Islet precursor cell (in vitro differentiated cells): ENCODE measurements around the gene MEGF11.

Experiments used
- DNase-seq: peaks from one replicate; pipeline ENCODE4 v3.0.0-alpha.2; 2018

MEGF11 gene

GRCh38 chr15:66212563-66212921, 41.0 kb downstream of the MEGF11 start:
- DNase-seq = no peak

- no peak for DNase-seq
Observed at GRCh38 chr15:66211670-66212562, 41.6 kb downstream of the MEGF11 start.

DNA sequence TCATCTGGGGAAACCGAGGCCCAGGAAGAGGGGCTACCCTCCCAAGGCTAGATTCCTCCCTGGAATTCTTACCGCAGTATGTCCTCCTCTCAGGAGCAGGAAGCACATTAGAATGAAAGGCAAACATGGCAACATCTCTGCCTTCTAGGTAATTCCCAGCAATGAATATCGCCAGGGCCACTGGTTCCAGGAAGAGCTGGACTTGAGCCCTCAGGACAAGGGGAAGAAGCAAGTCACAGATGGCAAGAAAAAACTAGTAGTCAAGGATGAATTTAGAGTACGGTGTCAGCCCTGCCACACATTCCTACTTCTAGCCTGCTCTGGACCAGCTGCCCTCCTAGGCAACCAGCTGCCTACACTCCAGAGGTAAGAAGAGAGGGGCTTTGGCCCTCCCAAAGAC, 42.9 kb downstream of the MEGF11 start:
- no peak for DNase-seq

GRCh38 chr15:66198757-66199156, 54.8 kb downstream of the MEGF11 start:
- DNase-seq = peak; percentile 28

- peak; percentile 85 for DNase-seq
Observed at GRCh38 chr15:66196602-66197001, 56.9 kb downstream of the MEGF11 start.

DNA sequence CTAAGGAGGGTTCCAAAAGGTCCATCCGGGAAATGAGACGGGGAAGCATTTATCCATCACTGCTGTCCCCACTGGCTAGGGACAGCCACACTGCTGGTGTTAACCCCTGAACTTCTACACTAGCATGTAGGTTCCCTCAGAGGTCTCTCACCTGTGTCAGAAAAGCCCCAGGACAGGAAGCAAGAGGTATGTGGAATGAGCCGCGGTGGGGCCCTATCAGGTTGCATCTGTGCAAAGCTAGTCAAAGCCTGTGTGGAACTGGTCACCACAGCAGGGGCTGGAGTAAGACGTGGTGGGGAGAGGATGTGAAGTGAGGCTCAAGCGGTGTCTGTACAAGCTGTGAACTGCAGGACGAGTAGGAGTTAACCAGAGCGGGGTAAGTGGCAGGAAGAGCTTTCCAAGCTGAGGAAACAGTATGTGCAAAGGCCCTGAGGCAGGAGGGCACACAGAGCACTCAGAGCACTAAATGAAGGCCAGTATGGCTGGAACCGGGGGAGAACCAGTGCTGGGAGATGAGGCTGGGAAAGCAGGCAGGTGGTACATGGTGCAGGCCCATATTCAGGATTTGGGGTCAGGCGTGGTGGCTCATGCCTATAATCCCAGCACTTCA, 57.8 kb downstream of the MEGF11 start:
- DNase-seq = peak; percentile 66

DNA sequence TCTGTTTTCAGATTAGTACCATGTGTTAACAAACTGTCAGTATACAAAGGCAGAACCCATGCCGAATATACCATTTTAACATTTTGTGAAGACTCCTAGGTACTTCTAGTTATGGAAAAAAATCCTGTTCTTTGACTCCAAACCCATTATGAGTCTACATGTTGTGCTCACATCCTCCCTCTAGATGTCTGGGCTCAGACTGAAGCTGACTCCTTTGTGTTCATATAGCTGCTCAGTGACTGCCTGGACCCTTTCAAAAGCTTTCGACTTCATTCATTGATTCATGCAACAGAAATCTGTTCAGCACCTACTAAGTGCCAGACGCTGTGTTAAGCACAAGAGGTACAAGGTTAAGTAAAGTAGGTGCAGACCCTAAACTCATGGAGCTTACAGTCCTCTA, 60.5 kb downstream of the MEGF11 start:
- DNase-seq = peak; percentile 64

DNA sequence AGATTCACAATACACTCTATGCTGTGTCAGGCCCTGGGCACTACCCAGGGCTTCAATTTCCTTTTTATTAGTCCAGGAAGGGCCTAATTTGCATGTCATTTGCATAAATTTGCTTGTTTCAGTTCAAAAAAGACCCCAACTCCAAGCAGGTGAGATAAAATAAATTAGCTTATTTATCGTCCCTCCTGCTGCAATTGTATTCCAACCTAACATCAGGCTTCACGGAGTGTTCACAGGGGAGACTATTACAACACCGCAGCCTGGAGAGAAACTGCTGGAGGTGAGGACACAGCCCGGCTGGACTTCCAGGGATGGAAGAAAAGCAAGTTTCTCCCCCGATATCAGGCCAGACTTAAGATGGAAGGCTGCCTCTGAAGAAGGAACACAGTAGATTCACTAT, 62.8 kb downstream of the MEGF11 start:
- no peak for DNase-seq

GRCh38 chr15:66189291-66189690, 64.3 kb downstream of the MEGF11 start:
- DNase-seq = no peak

DNA sequence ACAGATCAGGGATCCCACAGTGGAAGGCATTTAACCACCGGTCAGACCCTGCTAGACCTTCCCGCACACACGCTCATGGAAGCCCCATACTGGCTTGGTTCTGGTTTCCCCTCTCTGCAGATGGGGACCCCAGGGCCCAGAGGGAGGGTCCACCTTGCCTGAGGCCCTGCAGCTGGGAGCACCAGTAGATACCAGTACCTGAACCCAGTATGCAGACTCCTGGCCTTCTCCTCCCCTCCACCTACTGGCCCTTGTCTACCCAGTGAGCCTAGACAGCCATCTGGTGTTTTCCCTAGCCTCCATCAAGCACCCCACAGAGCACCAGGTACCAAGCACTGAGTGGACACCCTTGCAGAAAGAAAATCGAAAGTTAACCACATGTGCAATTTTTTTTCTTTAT, 65.1 kb downstream of the MEGF11 start:
- DNase-seq = peak; percentile 23

GRCh38 chr15:66187271-66187670, 66.3 kb downstream of the MEGF11 start:
- DNase-seq = peak; percentile 54

- DNase-seq = peak; percentile 41
Observed at GRCh38 chr15:66186049-66186825, 67.3 kb downstream of the MEGF11 start.

- peak; percentile 38 for DNase-seq
Observed at GRCh38 chr15:66184936-66185790, 68.4 kb downstream of the MEGF11 start.

DNA sequence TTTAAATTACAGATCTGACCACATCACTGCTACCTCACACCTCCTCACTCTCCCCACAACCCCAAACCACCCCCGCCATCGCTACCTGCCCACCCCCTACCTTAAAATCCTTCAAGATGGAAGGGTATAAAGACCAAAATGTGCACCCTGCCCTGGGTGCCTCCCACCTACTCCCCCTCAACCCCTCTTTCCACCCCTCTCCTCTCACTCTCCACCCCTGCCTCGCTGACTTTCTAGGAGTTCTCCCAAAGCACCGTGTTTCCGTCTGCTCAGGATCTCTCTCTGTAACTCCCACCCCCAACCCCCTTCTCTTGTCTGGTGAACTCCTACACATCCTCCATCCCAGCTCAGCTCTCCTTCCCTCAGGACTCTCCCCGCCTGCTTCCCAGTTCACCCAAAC, 69.1 kb downstream of the MEGF11 start:
- DNase-seq = no peak

DNA sequence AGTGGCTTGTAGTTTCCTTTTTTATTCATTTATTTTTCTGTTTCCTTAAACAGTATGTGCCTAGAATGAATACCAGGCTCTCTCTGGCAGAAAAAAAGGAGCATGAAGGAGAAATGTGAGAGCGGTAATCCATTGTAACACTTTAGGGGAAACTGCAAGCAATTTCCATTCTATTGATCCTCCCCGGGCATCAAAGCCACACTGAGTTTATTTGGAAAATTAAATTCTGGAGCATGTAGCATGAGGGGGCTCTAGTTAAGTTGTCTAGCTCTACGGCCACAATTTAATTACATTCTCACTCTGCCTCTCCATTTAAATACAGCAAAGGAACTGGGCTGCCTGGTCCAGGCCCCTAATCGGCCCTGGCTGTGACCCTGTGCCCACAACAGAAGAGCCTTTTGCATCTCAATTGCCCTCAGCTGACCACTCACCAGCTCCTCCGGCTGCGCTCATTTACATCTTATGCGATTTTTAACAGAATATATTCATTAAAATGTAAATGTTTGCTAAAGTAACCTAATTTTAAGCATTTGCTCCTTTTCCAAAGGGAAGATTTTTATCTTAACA, 72.9 kb downstream of the MEGF11 start:
- DNase-seq = no peak

DNA sequence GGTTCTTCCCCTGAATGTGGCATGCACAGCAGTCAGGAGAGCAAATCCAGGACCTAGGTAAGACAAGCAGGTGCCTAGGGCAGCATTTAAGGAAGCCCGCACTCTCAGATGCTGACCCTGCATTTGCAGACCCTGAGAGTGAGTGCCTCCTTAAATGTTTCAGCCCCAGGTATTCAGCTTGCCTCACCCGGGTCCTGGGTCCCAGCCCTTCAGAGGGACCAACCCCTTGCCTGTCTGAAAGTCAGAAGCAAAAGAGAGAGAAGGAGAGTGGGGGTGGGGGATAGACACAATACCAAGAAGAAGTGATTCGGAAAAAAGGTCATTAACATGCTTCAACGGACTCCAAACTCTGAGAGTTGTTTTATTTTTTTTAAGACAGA, 75.0 kb downstream of the MEGF11 start:
- no peak for DNase-seq

- peak; percentile 65 for DNase-seq
Observed at GRCh38 chr15:66172324-66172980, 81.1 kb downstream of the MEGF11 start.

- no peak for DNase-seq
Observed at GRCh38 chr15:66171841-66172240, 81.7 kb downstream of the MEGF11 start.

- DNase-seq = no peak
Observed at GRCh38 chr15:66170716-66171115, 82.8 kb downstream of the MEGF11 start.

DNA sequence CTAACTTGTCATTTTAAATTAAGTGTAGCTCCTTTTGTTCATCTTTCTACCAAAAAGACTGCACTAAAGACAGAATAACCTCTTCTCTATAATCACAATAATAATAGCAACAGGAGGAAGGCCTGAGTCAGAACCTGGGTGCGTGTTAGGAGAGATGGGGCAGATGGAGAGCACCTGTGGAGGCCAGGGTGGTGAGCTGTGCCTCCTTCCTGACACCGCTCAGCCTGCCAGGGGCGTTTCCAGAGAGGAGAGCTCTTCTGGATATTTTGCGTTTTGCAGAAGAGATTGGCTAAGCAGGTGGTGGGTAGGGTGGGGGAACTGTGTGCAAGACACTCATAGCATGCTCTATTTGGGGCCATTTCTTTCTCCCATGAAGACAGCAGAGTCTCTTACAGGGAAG, 83.5 kb downstream of the MEGF11 start:
- DNase-seq = no peak

DNA sequence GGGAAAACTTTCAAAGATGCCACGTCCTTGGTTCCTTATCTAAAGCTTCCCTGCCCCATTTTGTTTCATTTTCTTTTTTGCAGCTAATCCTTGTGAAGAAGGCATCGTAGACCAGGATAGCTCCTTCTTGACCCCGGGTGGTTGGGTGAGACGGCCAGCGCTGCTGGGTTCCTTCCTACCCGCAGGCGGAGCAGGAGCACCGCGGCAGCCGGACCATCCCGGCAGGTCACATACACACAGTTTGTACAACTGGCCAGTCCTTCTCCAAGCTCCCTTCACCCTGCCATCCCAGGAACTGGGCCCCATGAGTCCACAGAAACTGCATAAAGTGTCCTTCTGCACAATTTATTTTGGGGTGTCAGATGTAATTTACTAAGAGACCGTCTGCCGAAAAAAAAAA, 83.9 kb downstream of the MEGF11 start:
- DNase-seq = no peak

- DNase-seq = no peak
Observed at GRCh38 chr15:66169023-66169422, 84.5 kb downstream of the MEGF11 start.
